Stimulated activated memory B cell treated with anti-CD40 and anti-IgM and Interleukin-4, amounts not matched to agents 10 μg/mL and 1 μg/mL and 100 μg/mL, for 72 hours (primary cell): ENCODE measurements around the gene NEDD8.
"Not testable (repeated sequence)": the region's sequence is repeated elsewhere in the genome, so short reads cannot be mapped to it uniquely, and the experiment has no call there.

ENCODE experiments used
- ATAC-seq: fragments of 150-1000 bp; cut with Tn5 transposase; 2 replicates; pipeline ENCODE4 v1.10.0; 2021
- H3K27ac Mint-ChIP-seq: one replicate; pipeline ENCODE4 v1.8.0; 2022; ENCODE audit warnings: mild to moderate bottlenecking, mixed read lengths
- H3K27me3 Mint-ChIP-seq: one replicate; pipeline ENCODE4 v1.8.0; 2022; ENCODE audit warnings: mixed read lengths
- H3K36me3 Mint-ChIP-seq: one replicate; pipeline ENCODE4 v1.8.0; 2022; ENCODE audit warnings: mixed read lengths
- H3K4me1 Mint-ChIP-seq: one replicate; pipeline ENCODE4 v1.8.0; 2022; ENCODE audit warnings: mixed read lengths
- H3K4me3 Mint-ChIP-seq: one replicate; pipeline ENCODE4 v1.8.0; 2022; ENCODE audit warnings: mild to moderate bottlenecking, moderate library complexity, mixed read lengths
- H3K9me3 Mint-ChIP-seq: one replicate; pipeline ENCODE4 v1.8.0; 2022; ENCODE audit warnings: mixed read lengths

Gene NEDD8

GRCh38 chr14:24228902-24229301 is 3.3 kb downstream of the NEDD8 start:
- H3K27me3 Mint-ChIP-seq: no peaks in the 10 kb centered on the region
- no peak for ATAC-seq
- H3K36me3 Mint-ChIP-seq: peaks cover 8% of the 10 kb centered on the region
- H3K9me3 Mint-ChIP-seq: no peaks in the 10 kb centered on the region
- H3K4me3 Mint-ChIP-seq: no peak overlapping the region
- H3K27ac Mint-ChIP-seq: no peak overlapping the region
- H3K4me1 Mint-ChIP-seq: peaks cover 36% of the 10 kb centered on the region

GRCh38 chr14:24226473-24226872 is 5.7 kb downstream of the NEDD8 start:
- peaks cover 8% of the 10 kb centered on the region for H3K36me3 Mint-ChIP-seq
- no peak for ATAC-seq
- peaks cover 30% of the 10 kb centered on the region for H3K4me1 Mint-ChIP-seq
- no peaks in the 10 kb centered on the region for H3K9me3 Mint-ChIP-seq
- H3K27me3 Mint-ChIP-seq: no peaks in the 10 kb centered on the region
- H3K4me3 Mint-ChIP-seq: no peak overlapping the region
- H3K27ac Mint-ChIP-seq: no peak overlapping the region

- Mint-ChIP-seq H3K27ac (no peak overlapping the region), H3K9me3 (no peaks in the 10 kb centered on the region), H3K27me3 (no peaks in the 10 kb centered on the region), H3K4me1 (peaks cover 26% of the 10 kb centered on the region), H3K4me3 (no peak overlapping the region), H3K36me3 (peaks cover 10% of the 10 kb centered on the region)
- ATAC-seq: no peak
These were observed 7.5 kb downstream of the NEDD8 start for GRCh38 chr14:24224618-24225071.

GRCh38 chr14:24222987-24223386 is 9.2 kb downstream of the NEDD8 start:
- H3K9me3 Mint-ChIP-seq, H3K4me3 Mint-ChIP-seq, H3K27ac Mint-ChIP-seq, ATAC-seq, H3K27me3 Mint-ChIP-seq: not testable (repeated sequence)
- peaks cover 14% of the 10 kb centered on the region for H3K36me3 Mint-ChIP-seq
- H3K4me1 Mint-ChIP-seq: peaks cover 20% of the 10 kb centered on the region

GRCh38 chr14:24219521-24219920 is 12.6 kb downstream of the NEDD8 start:
- Mint-ChIP-seq H3K4me1 (peaks cover 18% of the 10 kb centered on the region), H3K27me3 (no peaks in the 10 kb centered on the region), H3K9me3 (no peaks in the 10 kb centered on the region), H3K4me3 (no peak overlapping the region), H3K36me3 (peaks cover 6% of the 10 kb centered on the region), H3K27ac (no peak overlapping the region)
- ATAC-seq: no peak

- Mint-ChIP-seq H3K27ac (no peak overlapping the region), H3K4me1 (peaks cover 19% of the 10 kb centered on the region), H3K36me3 (peaks cover 6% of the 10 kb centered on the region), H3K9me3 (no peaks in the 10 kb centered on the region), H3K27me3 (no peaks in the 10 kb centered on the region), H3K4me3 (no peak overlapping the region)
- ATAC-seq: no peak
These were observed 13.1 kb downstream of the NEDD8 start for GRCh38 chr14:24219080-24219479.

GRCh38 chr14:24216876-24217275 is 15.3 kb downstream of the NEDD8 start:
- not testable (repeated sequence) for H3K27ac Mint-ChIP-seq, ATAC-seq, H3K4me3 Mint-ChIP-seq, H3K27me3 Mint-ChIP-seq, H3K9me3 Mint-ChIP-seq, H3K36me3 Mint-ChIP-seq
- H3K4me1 Mint-ChIP-seq: peaks cover 32% of the 10 kb centered on the region

GRCh38 chr14:24216345-24216699 is 15.8 kb downstream of the NEDD8 start:
- no peak for ATAC-seq

GRCh38 chr14:24215495-24216344 is 16.4 kb downstream of the NEDD8 start, which contains the start of gene MDP1:
Gene MDP1 (minus strand): TSS chr14:24216066. CDS start chr14:24215955, 111 bp downstream.
- Mint-ChIP-seq H3K4me1 (peaks cover 44% of the 10 kb centered on the region), H3K9me3 (no peaks in the 10 kb centered on the region), H3K27ac (peak within 1 kb of the TSS; percentile 94), H3K4me3 (peak within 1 kb of the TSS; percentile 93), H3K36me3 (peaks cover 15% of the 10 kb centered on the region), H3K27me3 (no peaks in the 10 kb centered on the region)
- ATAC-seq: peak; percentile 90

More at GRCh38 chr14:24216345-24216699, 15.8 kb downstream of the NEDD8 start:
- H3K27ac Mint-ChIP-seq: peak overlapping the region; percentile 94
- H3K4me3 Mint-ChIP-seq: peak overlapping the region; percentile 93
- H3K9me3 Mint-ChIP-seq: no peaks in the 10 kb centered on the region
- H3K27me3 Mint-ChIP-seq: no peaks in the 10 kb centered on the region
- H3K36me3 Mint-ChIP-seq: peaks cover 11% of the 10 kb centered on the region
- peaks cover 38% of the 10 kb centered on the region for H3K4me1 Mint-ChIP-seq

GRCh38 chr14:24213866-24214662 is 18.1 kb downstream of the NEDD8 start:
- no peaks in the 10 kb centered on the region for H3K9me3 Mint-ChIP-seq
- H3K27ac Mint-ChIP-seq: peak overlapping the region; percentile 94
- H3K4me3 Mint-ChIP-seq: peak overlapping the region; percentile 87
- no peaks in the 10 kb centered on the region for H3K27me3 Mint-ChIP-seq
- H3K36me3 Mint-ChIP-seq: peaks cover 20% of the 10 kb centered on the region
- ATAC-seq: no peak
- peaks cover 50% of the 10 kb centered on the region for H3K4me1 Mint-ChIP-seq

GRCh38 chr14:24212924-24213865 is 19.0 kb downstream of the NEDD8 start, which contains the start of gene CHMP4A:
Gene CHMP4A (minus strand): TSS chr14:24213488. CDS start chr14:24213439, 49 bp downstream.
- H3K27me3 Mint-ChIP-seq: no peaks in the 10 kb centered on the region
- H3K4me3 Mint-ChIP-seq: peak within 1 kb of the TSS; percentile 87
- H3K9me3 Mint-ChIP-seq: no peaks in the 10 kb centered on the region
- H3K36me3 Mint-ChIP-seq: peaks cover 24% of the 10 kb centered on the region
- ATAC-seq: peak; percentile 92
- peaks cover 50% of the 10 kb centered on the region for H3K4me1 Mint-ChIP-seq
- H3K27ac Mint-ChIP-seq: peak within 1 kb of the TSS; percentile 94

GRCh38 chr14:24211311-24211710 is 20.9 kb downstream of the NEDD8 start:
- Mint-ChIP-seq H3K4me1 (peaks cover 60% of the 10 kb centered on the region), H3K4me3 (no peak overlapping the region), H3K36me3 (peaks cover 43% of the 10 kb centered on the region), H3K9me3 (no peaks in the 10 kb centered on the region), H3K27ac (peak overlapping the region; percentile 94), H3K27me3 (no peaks in the 10 kb centered on the region)
- no peak for ATAC-seq

- ATAC-seq: no peak
- H3K27me3 Mint-ChIP-seq: no peaks in the 10 kb centered on the region
- H3K9me3 Mint-ChIP-seq: peaks cover 4% of the 10 kb centered on the region
- H3K4me3 Mint-ChIP-seq: no peak overlapping the region
- peaks cover 72% of the 10 kb centered on the region for H3K36me3 Mint-ChIP-seq
- peaks cover 47% of the 10 kb centered on the region for H3K4me1 Mint-ChIP-seq
- no peak overlapping the region for H3K27ac Mint-ChIP-seq
These were observed 24.5 kb downstream of the NEDD8 start for GRCh38 chr14:24207625-24208024.

GRCh38 chr14:24207104-24207551 is 25.0 kb downstream of the NEDD8 start:
- peak; percentile 39 for ATAC-seq
- Mint-ChIP-seq H3K9me3 (peaks cover 5% of the 10 kb centered on the region), H3K27me3 (no peaks in the 10 kb centered on the region), H3K4me1 (peaks cover 42% of the 10 kb centered on the region), H3K36me3 (peaks cover 77% of the 10 kb centered on the region), H3K4me3 (no peak overlapping the region), H3K27ac (peak overlapping the region; percentile 74)
